H1 (cell line): ENCODE results near the gene SLC27A5. TPM values are rescaled to one million over a fixed set of nuclear protein-coding genes. Genes with fewer than 3 reads are reported as not detected.

Source experiments
- ATF2 ChIP-seq: IDR thresholded peaks from 2 replicates; pipeline ENCODE4 v1.6.1; 2012; ENCODE audit warnings: low read length, inconsistent platforms
- CBX8 ChIP-seq: fragments of 300-800, 300-1000 bp; sonication (generic); IDR thresholded peaks from 2 replicates; pipeline ENCODE4 v1.7.1; 2016; ENCODE audit warnings: low read depth, low read length, borderline replicate concordance
- CHD1 ChIP-seq: IDR thresholded peaks from 2 replicates; pipeline ENCODE4 v1.6.1; 2012; ENCODE audit warnings: low read depth, low read length, improper control_type of control experiment
- CHD7 ChIP-seq: fragments of 300-600 bp; sonication (generic); IDR thresholded peaks from 2 replicates; pipeline ENCODE4 v1.7.1; 2012; ENCODE audit warnings: low read length, moderate library complexity, mild to moderate bottlenecking, inconsistent platforms; ENCODE audit not compliant: insufficient replicate concordance
- SIN3A ChIP-seq, 2 experiments: IDR thresholded peaks in 1 of 2; conservative IDR thresholded peaks in 1 of 2; 2 replicates each; pipeline ENCODE4 v1.6.1; 2011 to 2012; ENCODE audit warnings: low read length in 2 of 2, improper control_type of control experiment in 1 of 2, low read depth in 1 of 2, mild to moderate bottlenecking in 1 of 2
- SIX5 ChIP-seq: IDR thresholded peaks from 2 replicates; pipeline ENCODE4 v1.6.1; 2011; ENCODE audit warnings: mild to moderate bottlenecking, low read depth, low read length
- TAF7 ChIP-seq: optimal IDR thresholded peaks from 2 replicates; pipeline ENCODE3; 2011; ENCODE audit warnings: low read depth, mild to moderate bottlenecking, inconsistent platforms, low read length, moderate library complexity, borderline replicate concordance
- polyA plus RNA-seq, 7 experiments: library from polyadenylated mRNA; depleted of rRNA in 3 of 7; stranded (reverse) in 5 of 7; unstranded in 2 of 7; fragments of >200 nt in 5 of 7; fragments of 200-250 nt in 2 of 7; gene quantifications; 1 replicate in 5 of 7; 2 replicates in 1 of 7; 4 replicates in 1 of 7; pipeline versions ENCODE4 v1.2.1 to v1.2.3, GENCODE V29; 2011 to 2013; ENCODE audit warnings: missing spikeins in 2 of 7, mixed read lengths in 2 of 7
- total RNA-seq: library from RNA; stranded (reverse); fragmentation: NEBNext Ultra II Directional; extraction: Animal tissue kit (Norgen Biotek cat#: 25700); gene quantifications from 2 replicates; pipeline ENCODE4 v1.2.1, GENCODE V29; 2021

SLC27A5 gene
- total and polyA plus RNA-seq, 2 of the 8 experiments (the other 6 are each of a cell fraction or from before 2014, with no cell fraction given), result 25.1 to 80.5 TPM

- peak; percentile 82 for TF ChIP-seq TAF7
- no peak for TF ChIP-seq CBX8
- TF ChIP-seq CHD7, result peak; percentile 50
- TF ChIP-seq SIN3A (conservative IDR thresholded peaks at IDR 0.05 in 1 of 2, IDR thresholded peaks at IDR 0.05 in 1 of 2; ENCODE audit: low read depth in 1 of 2, low read length in 2 of 2), result peak; percentile 76 to 98
- TF ChIP-seq CHD1, result no peak
- peak; percentile 52; the same call in 1 of the 2 replicates for TF ChIP-seq ATF2
- TF ChIP-seq SIX5, result peak; percentile 54; the same call in 1 of the 2 replicates
These were observed 7.8 kb upstream of the SLC27A5 start, which contains the start of gene ZBTB45 (continued) for GRCh38 chr19:58519355-58520256.
